PC-9 (cell line): ENCODE results near the gene CD99. TPM values are rescaled to one million over a fixed set of nuclear protein-coding genes. Genes with fewer than 3 reads are reported as not detected.
A peak's percentile ranks its signal among the peaks of the same experiment; 100 is the strongest.

Experiments used
- BruUV-seq: library from RNA; stranded (reverse); fragments of 400-500 nt; replicated peaks from 2 replicates; lab custom pipeline; 2021; lab: Mats Ljungman, UMichigan
- CTCF ChIA-PET: fragments of 300-600 bp; sonication (Branson Sonifier 250); formaldehyde crosslinking; loops from one replicate; lab custom pipeline; 2022; ENCODE audit warnings: antibody characterized with exemption; lab: Charles Lee
- POLR2A ChIA-PET: fragments of 300-600 bp; sonication (Branson Sonifier 250); formaldehyde crosslinking; loops from one replicate; lab custom pipeline; 2022; ENCODE audit warnings: antibody characterized with exemption; ENCODE audit not compliant: unreplicated experiment; lab: Charles Lee
- DNase-seq, 2 experiments: peaks; one replicate each; pipeline versions ENCODE4 v3.0.0 to v3.0.0-alpha.2; 2015 to 2022; ENCODE audit warnings: mixed read lengths in 1 of 2
- H2AFZ ChIP-seq: fragments of 200-600 bp; sonication (generic); 2 replicates; pipeline ENCODE4 v1.8.1; 2017; ENCODE audit warnings: antibody characterized with exemption
- H3F3A ChIP-seq: fragments of 200-600 bp; sonication (generic); 2 replicates; pipeline ENCODE4 v1.8.1; 2017; ENCODE audit warnings: antibody characterized with exemption, mild to moderate bottlenecking, low read depth; ENCODE audit not compliant: insufficient read depth
- H3K27ac ChIP-seq: fragments of 200-600 bp; sonication (generic); 2 replicates; pipeline ENCODE4 v1.6.1; 2016; ENCODE audit warnings: mixed run types
- H3K27me3 ChIP-seq: fragments of 200-600 bp; sonication (generic); 2 replicates; pipeline ENCODE4 v1.6.1; 2016; ENCODE audit warnings: low read depth, mixed run types; ENCODE audit not compliant: insufficient read depth
- H3K36me3 ChIP-seq: fragments of 200-600 bp; sonication (generic); 2 replicates; pipeline ENCODE4 v1.6.1; 2016; ENCODE audit warnings: low read depth, mixed run types
- H3K4me1 ChIP-seq: fragments of 200-600 bp; sonication (generic); replicated peaks from 2 replicates; pipeline ENCODE4 v1.6.1; 2016; ENCODE audit warnings: mixed run types; ENCODE audit not compliant: insufficient read depth
- H3K4me2 ChIP-seq: fragments of 200-600 bp; sonication (generic); 2 replicates; pipeline ENCODE4 v1.6.1; 2017; ENCODE audit warnings: mixed run types
- H3K4me3 ChIP-seq: fragments of 200-600 bp; sonication (generic); 2 replicates; pipeline ENCODE4 v1.6.1; 2016; ENCODE audit warnings: mixed run types
- H3K79me2 ChIP-seq: fragments of 200-600 bp; sonication (generic); 2 replicates; pipeline ENCODE4 v1.6.1; 2017; ENCODE audit warnings: low read depth, mixed run types
- H3K9me2 ChIP-seq: fragments of 200-600 bp; sonication (generic); 2 replicates; pipeline ENCODE4 v1.8.1; 2017; ENCODE audit warnings: mild to moderate bottlenecking; ENCODE audit not compliant: insufficient read depth
- H3K9me3 ChIP-seq: fragments of 200-600 bp; sonication (generic); 2 replicates; pipeline ENCODE4 v1.8.1; 2016; ENCODE audit warnings: low read depth; ENCODE audit not compliant: insufficient read depth
- H4K20me1 ChIP-seq: fragments of 200-600 bp; sonication (generic); 2 replicates; pipeline ENCODE4 v1.8.1; 2017; ENCODE audit not compliant: insufficient read depth
- CTCF ChIP-seq: fragments of 200-600 bp; sonication (generic); conservative IDR thresholded peaks from 2 replicates; pipeline ENCODE4 v1.6.1; 2017; ENCODE audit warnings: mixed run types, antibody characterized with exemption, mild to moderate bottlenecking, moderate library complexity
- EZH2 ChIP-seq: fragments of 200-600 bp; sonication (generic); IDR thresholded peaks from 2 replicates; pipeline ENCODE4 v1.8.0; 2017; ENCODE audit warnings: antibody characterized with exemption, low read depth
- intact Hi-C: fragments of 100-400 bp; cut with micrococcal nuclease; formaldehyde crosslinking; loops from one replicate; pipeline ENCODE4 v1.10.0; 2022; ENCODE audit not compliant: unreplicated experiment
- total RNA-seq: library from RNA; stranded (reverse); gene quantifications from 2 replicates; pipeline ENCODE4 v1.2.3, GENCODE V29; 2021

The CD99 gene
- total RNA-seq, 1 experiment from 2014 or later = 159 TPM

DNA sequence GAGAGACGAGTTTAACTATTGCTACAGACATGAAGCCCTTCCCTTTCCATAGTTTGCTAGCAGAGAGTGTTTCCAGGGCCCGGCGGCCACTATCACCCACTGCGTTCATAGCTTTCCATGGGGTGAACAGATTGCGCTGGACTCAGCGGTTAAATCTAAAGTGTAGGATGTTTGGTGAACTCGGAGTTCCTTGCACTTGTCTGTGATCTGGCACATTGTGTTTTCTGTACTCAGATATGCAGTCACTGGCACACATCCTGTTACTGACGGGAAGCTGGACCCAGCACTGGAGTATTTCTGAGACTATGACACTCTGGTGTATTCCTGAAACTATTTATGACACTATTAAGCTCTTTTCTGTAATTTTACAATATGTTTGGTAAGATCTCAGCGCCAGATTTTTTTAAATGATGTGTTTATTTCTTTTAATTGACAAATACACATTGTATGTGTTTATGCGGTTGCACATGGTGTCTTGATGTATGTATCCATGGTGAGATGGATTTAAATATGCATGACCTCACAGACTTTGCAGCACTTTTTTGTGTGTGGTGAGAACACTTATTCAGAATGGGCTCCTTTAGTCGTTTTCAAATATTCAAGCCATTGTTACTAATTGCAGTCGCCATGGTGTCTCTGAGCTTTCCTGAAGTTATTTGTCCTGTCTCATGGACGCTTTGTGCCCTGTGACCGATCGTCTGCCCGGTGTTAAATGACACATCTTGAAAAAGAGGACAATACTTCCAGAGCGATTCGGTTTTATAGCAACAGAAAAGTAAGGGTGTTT lies 14.1 kb downstream of the CD99 start:
- ChIA-PET POLR2A (no interaction called here), CTCF (no interaction called here)
- peaks cover 3% of the 10 kb centered on the region; the same call in 1 of the 2 replicates for H3K36me3 ChIP-seq
- intact Hi-C loops = no loop called here
- no peaks in the 10 kb centered on the region for H3K27me3 ChIP-seq
- peaks cover 44% of the 10 kb centered on the region for H3K4me1 ChIP-seq
- H3K4me3 ChIP-seq = no peak overlapping the region
- no peak overlapping the region for H2AFZ ChIP-seq
- BruUV-seq = no TSS peak
- peaks cover 37% of the 10 kb centered on the region for H3F3A ChIP-seq
- no peak overlapping the region for H3K27ac ChIP-seq
- DNase-seq = no peak
- peaks cover 81% of the 10 kb centered on the region for H3K79me2 ChIP-seq
- H3K9me3 ChIP-seq = no peaks in the 10 kb centered on the region
- TF ChIP-seq EZH2 = no peak
- TF ChIP-seq CTCF = no peak
- H3K4me2 ChIP-seq = no peak overlapping the region
- no peaks in the 10 kb centered on the region for H4K20me1 ChIP-seq
- no peaks in the 10 kb centered on the region for H3K9me2 ChIP-seq

GRCh38 chrX:2707334-2707760 lies 16.3 kb downstream of the CD99 start:
- Histone ChIP-seq H3K4me2 (peak overlapping the region; percentile 69), H3K4me3 (no peak overlapping the region), H3K27ac (peak overlapping the region; percentile 87), H3K79me2 (peaks cover 72% of the 10 kb centered on the region), H3K36me3 (peaks cover 3% of the 10 kb centered on the region; the same call in 1 of the 2 replicates), H3K27me3 (no peaks in the 10 kb centered on the region), H3K9me3 (no peaks in the 10 kb centered on the region), H4K20me1 (no peaks in the 10 kb centered on the region), H3K4me1 (peaks cover 52% of the 10 kb centered on the region), H3K9me2 (no peaks in the 10 kb centered on the region), H2AFZ (no peak overlapping the region), H3F3A (peaks cover 52% of the 10 kb centered on the region)
- TF ChIP-seq CTCF = no peak
- no peak for TF ChIP-seq EZH2
- no TSS peak for BruUV-seq
- ChIA-PET CTCF (no interaction called here), POLR2A (no interaction called here)
- intact Hi-C loops = loop anchor here (1.0 kb wide), 1 partner anchor 9 kb away; no protein-coding TSS in a partner anchor
- peak; percentile 82 to 96 for DNase-seq

- Histone ChIP-seq H3K79me2 (peaks cover 72% of the 10 kb centered on the region), H3K4me1 (peaks cover 52% of the 10 kb centered on the region), H3K9me3 (no peaks in the 10 kb centered on the region), H3K27me3 (no peaks in the 10 kb centered on the region), H3K36me3 (no peaks in the 10 kb centered on the region; the same call in 1 of the 2 replicates), H3K9me2 (no peaks in the 10 kb centered on the region), H3K4me3 (no peak overlapping the region), H4K20me1 (no peaks in the 10 kb centered on the region), H3F3A (peaks cover 59% of the 10 kb centered on the region), H3K27ac (peak overlapping the region; percentile 87), H2AFZ (no peak overlapping the region), H3K4me2 (peak overlapping the region; percentile 69)
- intact Hi-C loops = no loop called here
- peak in 1 of 2 experiments; percentile 26 for DNase-seq
- POLR2A ChIA-PET = no interaction called here
- CTCF ChIA-PET = no interaction called here
- BruUV-seq = no TSS peak
- TF ChIP-seq EZH2 = no peak
- no peak for TF ChIP-seq CTCF
These were observed 16.9 kb downstream of the CD99 start for GRCh38 chrX:2708021-2708420.
